Islet of Langerhans (tissue), 1 donor: ENCODE measurements around the gene ZNF593.

ENCODE experiments used
- FAIRE-seq: peaks from one replicate; lab custom pipeline; 2011; peaks lifted over from hg19 to GRCh38; lab: Jason Lieb, UNC

ZNF593 gene

DNA sequence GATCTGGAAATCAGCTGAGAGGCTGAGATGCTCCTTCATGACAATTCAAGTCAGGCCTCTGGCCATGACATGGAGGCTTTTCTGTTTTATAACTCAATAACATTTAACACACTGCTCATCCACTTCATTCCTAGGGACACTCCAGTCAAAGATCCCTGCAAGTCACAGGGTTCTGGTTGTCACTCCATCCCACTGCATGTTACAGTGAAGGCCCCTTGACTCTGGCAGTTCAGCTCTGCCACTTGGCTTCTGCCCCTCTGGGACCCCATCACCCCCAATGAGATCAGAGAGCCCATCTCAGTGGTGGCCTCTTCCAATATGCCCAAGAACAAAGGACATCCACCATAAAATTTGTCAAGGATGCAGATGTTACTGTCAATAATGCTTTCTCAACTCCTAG is 20.8 kb upstream of the ZNF593 start:
- no peak for FAIRE-seq

DNA sequence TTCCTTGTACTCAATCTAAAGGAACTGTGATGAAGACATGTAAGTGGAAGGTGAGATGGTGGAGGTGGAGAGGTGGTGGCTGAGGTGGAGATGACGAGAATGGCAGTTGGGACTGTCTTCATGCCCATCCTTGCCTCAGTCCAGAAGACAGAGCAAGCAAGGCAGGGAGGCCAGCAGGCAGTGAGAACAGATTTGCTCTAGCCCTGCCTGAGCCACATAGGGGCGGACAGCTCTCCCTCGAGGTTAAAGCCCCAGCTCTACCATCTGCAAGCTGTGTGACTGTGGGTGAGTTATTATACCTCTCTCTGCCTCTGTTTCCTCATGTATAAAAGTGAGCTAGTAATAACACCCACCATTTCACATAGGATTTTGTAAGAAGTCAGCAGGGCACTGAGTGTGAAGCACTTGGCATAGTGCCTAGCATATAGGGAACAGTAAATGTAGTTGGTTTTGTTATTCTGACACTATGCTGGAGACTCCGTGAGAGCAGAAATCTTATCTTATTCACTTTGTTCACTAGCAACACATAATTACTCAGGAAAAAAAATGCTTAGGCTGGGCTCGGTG is 15.7 kb upstream of the ZNF593 start:
- FAIRE-seq = no peak

DNA sequence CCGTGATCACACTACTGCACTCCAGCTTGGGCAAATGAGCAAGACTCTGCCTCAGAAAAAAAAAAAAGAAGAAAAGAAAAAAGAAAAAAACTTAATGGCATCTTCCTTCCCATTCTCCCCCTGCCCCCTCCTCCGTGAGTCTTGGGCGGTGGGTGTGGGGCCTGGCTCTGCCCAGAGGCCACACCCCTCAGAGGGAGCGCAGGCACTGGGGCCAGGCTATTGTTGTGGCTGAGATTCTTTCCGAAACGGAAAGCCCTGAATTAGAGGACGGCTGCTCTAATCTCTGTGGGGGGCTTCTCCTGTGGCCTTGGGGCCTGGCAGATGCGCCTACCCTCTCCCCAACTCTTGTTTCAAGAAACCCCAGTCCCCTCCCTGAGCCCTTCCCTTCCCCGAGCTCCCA is 15.0 kb upstream of the ZNF593 start:
- no peak for FAIRE-seq

DNA sequence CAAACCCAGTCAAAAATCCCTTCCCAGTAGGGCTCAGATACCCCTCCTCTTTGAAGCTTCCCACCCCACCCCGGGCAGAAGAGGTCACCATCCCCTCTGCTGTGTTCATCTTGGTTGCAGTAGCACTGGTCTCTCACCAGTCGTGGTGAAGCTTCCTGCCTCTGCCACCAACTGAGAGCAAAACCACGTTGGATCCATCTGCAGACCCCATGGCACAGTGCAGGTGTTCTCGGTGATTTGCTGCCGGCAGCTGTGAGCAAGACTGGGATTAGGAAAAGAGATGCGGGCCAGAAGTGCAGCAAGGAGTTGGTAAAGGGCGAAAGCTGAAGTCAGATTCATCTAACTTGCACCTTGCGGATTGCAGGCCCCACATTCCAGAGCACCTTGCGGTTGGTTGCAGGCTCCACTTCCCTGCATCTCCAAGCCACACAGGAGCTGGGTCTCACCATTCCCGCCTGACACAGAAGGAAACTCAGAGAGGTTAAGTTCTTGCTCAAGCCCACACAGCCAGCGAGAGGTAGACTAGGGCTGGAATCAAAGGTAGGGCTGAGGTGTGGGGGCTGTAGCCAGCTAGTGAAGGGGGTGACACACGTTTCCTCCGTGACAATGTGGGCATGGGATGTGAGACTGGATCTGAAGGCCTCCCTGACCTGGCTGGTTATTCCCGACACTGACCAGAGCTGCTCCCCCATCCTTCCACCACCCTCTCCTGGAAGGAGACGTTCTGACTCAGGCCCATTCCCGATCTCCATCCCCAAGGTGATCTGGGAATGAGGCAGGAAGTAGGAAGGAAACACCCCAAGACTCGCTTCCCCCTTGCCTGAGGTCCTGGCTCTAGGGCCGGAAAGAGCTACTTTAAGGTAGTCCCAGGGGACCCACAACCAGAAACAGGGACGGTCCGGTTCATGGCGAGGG is 14.1 kb upstream of the ZNF593 start:
- FAIRE-seq = no peak

DNA sequence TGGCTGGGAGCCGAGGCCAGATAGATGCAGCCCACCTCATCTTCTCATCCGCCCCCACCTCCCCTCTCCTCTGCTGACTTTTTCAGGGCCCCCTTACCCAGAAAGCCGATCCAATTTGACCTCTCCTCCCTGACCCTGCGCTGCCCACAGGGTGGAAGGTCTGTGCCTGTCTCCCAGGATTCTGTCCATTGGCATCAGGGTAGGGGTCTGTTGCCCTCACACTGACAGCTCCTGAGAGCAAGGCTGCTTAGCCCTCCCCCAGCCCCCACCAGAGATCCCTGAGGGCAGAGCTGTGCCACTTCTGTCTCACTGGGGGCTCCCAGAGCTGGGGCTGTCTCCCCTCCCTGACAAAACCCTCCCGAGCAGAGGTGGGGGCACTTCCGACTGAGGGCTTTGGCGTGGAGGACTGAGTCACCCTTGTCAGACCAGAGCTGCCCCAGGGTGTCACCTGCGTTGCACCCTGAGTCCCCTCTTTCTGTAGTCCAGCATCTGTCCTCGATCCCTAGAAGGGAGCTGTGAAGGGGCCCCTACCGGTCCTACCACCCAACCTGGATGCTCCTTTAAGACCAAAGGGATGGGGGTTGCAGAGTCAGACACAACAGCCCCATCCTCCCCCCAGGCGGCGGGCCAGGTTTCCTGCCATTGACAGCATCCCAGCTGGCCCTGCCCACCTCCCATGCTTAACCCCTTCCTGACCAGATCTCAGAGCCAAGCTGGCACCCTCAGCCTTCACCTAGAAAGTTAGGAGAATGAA is 13.2 kb upstream of the ZNF593 start:
- FAIRE-seq = no peak

DNA sequence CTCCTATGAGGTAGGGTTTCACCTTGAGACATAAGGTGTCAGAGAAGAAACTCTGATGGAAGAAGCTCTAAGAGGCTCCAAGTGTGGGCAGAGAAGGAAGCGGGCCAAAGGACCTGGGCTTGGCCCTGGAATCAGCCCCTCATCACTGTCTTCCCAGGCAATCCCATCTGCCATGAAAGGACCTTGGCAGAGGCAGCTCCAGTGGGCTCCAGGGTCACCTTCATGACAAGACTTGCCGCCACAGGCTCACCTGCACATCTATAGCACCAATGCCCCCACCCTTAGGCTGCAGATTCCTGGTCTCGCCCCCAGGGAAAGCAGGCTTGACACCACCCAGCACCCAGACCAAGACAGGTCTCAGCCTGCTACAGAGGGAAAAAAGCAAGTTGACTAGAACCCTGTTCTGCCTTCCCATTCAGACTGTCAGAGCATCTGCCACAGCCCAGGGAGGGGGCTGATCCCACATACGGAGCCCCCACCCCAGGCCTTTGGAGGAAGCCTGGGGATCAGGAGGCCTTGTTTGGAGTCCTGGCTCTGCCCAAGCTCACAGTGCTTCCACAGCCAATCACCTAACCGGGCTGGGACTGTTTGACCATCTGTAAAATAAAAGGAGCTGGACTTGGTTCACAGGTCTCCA is 11.3 kb upstream of the ZNF593 start:
- no peak for FAIRE-seq

DNA sequence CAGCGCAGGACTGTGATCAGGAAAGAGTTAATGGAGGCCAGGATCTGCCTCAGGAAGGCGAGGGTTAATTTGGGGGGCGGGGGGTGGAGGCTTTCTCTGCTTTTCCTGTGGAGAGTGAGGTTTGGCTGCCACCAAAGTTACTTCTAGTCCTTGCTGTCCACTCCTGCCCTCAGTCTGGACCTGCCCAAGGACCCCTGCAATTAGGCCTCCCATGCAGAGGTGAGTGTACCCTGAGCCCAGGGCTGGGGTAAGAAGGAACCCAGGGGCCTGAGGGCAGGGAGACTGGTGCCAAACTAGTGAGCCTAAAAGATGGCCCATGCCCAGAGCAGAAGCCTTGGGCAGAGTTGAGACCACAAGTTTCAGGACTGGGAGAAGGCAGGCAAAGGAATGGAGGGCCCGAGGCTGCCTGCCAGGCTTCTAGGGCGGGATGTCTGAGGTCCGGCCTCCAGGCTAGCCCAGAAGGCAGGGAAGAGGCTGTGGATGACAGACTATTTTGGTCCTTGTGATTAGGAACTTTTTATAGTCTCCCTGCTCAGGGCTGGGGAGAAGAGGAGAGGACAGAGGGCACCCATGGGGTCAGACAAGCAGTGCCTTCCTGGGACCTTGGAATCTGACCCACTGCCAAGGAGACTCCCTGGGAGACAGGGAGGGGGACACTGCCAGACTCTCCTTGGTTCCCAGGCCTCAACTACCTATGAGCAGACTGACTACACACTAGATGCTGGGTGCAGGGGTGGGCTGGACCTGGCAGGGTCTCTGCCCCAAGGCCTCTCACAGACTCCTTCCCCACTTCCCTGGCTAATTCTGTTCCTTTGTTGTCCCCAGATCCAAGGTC is 10.6 kb upstream of the ZNF593 start, which contains the start of gene FAM110D:
FAM110D (plus strand) TSS at position 172 of the 835 bp plus-strand sequence. CDS start 2,213 bp downstream, outside the sequence.
- no peak for FAIRE-seq

DNA sequence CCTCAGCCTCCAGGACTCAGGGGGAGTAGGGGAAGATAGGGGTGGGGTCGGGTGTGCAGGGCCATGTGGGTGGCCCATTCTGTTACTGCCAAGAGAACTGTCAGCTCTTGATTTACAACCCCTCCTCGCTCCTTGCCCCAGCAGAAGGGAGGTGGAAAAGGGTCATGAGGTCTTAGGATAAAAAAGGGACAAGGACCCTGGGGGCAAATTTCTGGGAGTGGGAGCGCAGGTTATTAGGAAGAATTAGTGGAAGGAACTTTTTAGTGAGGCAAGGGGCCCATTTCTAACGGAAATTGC is 10.0 kb upstream of the ZNF593 start:
- no peak for FAIRE-seq

DNA sequence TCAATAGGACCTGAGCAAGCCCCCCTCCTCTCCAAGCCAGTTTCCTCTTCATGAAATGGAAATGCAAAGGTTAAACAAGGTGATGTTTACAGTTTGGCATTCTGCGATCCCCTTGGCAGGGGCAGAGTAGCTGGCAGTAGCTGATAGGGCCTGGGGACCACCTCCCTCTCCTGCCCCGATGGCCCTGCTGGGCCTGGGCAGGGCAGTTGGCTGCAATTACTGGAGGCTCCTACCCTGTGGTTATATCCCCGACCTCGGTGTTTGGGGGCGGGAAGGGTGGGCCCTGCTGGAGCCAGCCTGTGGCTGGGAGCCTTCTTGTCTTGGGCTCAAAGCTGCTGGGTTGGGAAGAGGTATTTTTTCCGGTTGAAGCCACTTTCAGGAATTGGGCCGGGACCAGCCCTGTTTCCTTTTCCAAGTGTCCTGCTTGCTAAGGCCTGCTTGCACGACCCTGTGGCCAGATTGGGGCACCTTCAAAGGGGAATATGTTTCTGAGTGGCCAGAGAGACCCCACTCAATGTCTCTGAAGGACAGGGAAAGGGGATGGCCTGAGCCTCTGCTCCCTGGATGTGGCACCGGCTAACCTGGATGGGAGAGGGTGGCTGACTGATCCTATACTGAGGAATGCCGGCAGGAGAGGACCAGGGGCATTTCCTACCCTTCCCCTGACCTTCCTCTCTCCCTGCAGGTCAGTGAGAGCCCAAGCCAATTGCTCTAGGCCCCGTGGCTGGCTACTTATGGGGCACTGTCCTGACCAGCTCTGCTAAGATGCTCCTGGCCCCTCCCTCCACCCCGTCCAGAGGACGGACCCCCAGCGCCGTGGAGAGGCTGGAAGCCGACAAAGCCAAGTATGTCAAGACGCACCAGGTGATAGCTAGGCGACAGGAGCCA is 8.9 kb upstream of the ZNF593 start:
- no peak for FAIRE-seq

DNA sequence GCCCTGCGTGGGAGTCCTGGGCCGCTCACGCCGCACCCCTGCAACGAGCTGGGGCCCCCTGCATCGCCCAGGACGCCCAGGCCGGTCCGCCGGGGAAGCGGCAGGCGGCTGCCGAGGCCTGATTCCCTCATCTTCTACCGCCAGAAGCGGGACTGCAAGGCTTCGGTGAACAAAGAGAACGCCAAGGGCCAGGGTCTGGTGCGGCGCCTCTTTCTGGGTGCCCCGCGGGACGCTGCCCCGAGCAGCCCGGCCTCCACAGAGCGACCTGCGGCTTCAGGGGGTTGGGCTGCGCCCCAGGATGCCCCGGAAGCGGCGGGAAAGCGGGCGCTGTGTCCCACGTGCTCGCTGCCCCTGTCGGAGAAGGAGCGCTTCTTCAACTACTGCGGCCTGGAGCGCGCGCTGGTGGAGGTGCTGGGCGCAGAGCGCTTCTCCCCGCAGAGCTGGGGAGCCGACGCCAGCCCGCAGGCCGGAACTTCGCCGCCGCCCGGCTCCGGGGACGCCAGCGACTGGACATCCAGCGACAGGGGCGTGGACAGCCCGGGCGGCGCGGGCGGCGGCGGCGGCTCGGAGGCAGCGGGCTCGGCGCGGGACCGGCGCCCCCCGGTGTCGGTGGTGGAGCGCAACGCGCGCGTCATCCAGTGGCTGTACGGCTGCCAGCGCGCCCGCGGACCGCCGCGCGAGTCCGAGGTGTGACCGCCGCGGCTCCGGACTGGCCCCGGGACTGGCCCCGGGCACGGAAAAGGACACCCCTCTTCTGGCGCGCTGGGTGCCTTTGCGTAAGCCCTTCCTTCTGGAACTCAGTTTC is 8.1 kb upstream of the ZNF593 start:
- no peak for FAIRE-seq

DNA sequence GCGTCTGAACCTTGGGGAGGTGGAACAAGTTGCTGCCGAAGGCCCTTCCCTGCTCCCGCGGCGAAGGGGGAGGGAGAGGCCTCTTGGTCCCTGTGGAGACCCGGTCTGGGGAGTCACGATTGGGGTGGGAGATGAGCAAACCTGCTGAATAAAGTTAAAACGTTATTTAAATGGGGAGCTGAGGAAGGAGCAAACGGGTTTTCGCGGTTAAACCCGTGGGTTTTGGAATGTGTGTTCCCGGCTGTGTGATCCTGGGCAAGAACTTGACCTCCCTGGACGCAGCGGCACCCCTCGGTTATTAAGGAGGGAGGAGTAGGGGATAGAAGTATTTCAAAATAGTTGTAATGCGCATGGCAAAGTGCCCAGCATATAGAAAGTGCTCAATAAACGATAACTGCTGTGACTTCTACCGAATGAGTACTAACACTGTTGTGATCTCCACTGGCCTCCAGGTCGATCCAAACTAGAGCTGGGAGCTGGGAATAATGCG is 7.4 kb upstream of the ZNF593 start:
- no peak for FAIRE-seq

DNA sequence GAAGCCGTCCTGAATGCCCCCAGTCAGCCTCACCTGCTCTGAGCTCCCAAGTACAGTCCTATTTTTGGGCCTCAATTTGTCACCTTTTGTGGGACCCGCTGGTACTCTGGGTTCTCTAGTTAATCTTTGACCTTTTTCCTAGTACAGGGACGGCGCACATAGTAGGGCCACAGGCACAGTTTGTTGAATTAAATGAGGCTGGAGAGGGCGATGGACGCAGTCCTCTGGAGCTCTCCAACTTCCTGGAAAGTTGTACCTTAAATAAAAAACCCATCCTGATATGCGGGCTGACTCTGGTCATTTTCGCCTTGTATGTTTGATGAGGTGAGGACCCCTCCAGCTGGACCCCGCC is 6.0 kb upstream of the ZNF593 start:
- FAIRE-seq = no peak

DNA sequence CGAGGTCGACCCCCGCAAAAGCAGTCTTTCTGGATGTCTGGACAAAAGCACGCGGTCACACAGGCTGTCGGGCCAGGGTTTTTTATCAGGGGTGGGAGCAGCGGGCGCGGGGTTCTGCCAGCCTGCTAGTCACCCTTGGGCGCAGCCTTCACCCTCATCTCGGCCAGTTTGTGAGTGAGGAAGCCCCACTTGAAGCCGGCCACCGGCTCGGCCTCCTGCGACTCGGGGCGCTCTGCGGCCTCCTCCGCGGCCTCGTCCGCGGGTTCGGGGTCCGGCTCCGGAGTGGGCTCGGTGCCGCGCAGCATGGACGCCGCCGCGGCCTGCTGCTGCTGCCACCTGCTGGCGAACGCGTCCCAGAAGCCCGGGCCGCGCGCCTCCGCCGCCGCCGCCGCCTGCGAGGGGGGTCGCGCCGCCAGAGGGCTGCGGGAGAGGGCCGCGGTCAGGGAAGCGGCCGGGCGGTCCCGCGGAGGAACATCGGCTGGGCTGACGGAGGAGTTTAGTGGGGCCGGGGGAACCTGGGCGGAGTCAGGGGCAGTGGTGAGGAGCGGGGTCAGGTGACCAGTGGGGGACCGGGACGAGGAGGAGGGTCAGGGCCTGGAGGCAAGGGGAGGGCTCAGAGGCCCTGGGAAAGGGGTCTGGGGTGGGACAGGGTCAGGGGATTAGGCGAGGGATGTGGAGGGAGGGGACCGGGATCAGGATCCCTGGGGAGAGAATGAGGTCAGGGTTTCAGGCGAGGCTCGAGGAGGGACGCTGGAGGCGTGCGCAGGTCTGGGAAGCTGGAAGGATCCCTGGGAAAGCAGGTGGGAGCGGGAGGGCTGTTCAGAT is 5.5 kb upstream of the ZNF593 start:
- no peak for FAIRE-seq

DNA sequence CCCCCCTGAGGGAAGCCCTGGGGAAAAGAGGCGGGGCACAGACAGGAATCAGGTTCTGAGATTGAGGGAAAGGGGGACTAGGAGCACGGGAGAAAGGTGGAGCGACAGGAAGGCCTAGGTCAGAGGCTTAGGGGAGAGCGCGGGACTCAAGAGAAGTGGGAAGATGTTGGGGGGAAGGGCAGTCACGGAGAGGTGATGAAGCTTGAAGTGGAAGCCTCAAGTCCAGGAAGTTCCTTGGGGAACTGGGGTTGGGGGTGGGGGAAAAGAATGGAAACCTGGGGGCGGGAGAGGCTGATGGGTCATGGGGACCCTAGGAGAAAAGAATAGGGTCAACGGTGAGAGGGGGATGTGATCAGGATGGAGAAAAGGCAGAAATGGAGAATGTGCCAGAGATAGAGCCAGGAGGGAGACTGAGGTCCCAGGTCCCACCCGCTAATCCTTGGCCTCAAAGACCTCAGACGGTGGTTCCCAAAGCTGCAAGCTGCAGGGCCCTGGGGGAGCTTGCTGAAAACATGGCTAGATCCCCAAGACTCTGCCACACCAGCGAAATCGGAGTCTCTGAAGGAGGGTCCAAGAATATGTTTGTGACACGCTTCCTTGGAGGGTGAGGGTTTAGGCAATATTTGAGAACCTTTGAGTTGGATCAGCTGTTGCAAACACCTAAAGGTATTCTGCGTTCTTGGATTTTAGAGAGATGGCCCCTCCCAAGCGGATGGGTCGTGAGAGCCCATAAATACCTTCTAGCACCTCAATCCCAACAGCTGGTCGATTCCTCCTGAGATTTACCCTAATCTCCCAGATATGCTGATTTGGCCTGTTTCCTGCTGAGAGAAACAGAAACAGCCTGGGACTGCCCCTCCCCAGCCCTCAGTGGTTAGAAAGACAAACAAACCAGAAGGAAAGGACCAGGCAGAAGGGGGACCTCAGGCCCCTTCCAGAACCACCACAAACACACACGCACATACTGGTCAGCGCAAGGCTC is 4.6 kb upstream of the ZNF593 start:
- FAIRE-seq = no peak

DNA sequence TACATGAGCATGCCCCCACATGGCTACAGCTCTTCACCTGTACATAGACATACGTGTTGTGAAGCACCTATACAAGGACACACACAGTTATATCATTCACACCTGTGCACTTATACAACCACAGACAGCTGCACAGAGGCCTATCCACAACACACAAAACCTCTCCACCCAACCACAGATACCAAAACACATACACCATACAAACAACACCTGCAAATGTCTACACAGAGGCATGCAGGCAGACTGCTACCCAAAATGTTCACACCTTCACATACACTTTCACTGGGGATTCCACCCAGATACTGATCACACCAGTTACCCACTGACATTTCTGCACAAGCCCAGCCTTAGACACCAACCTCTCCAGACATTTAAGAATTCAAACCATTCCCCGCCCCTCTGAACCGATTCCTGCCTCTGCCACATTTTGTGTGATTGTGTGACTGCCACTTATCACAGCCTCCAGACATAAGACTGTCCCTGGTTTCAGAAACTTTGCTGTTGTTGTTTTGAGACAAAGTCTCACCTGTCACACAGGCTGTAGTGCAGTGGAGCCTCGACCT is 2.9 kb upstream of the ZNF593 start:
- no peak for FAIRE-seq

DNA sequence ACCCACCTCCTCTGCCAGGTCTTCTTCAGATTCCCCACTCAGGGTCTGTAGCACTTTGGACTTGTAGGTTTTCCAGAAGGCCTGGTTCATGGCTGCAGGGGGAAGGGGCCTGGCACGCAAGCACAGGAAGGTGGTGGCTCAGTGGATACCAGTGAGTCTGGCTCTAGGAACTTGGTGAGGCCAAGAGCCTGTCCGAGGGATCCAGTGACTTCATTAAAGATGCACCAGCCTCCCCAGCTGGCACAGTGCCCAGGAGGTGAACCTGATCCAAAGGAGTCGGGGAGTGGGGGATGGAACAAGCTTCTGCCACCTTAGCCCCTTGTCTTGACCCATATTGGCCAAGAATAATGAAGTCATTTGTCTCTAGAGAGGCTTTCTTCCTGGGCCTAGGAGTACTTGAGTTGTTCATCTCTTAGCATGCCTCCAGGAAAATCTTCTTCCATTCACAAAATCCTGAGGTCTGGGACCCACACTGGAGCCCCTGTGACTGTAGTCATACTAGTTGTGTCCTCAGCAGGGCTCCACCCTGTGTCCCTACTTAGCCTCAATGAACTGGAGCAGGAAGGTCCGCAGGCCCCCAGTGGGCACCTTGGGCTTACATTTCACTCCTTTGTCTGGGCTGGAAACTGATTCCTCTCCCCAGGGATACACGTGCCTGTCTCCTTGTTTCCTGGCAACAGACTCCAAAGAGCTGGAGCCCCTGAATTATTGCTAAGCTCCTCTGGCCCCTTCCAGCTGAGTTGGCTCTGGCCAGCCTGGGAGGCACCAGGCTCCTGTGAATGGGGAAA is 1.1 kb upstream of the ZNF593 start, which contains the start of gene C1orf232:
C1orf232 (minus strand) TSS at position 554 of the 788 bp plus-strand sequence; CDS start at position 90, 464 bp downstream.
- no peak for FAIRE-seq

DNA sequence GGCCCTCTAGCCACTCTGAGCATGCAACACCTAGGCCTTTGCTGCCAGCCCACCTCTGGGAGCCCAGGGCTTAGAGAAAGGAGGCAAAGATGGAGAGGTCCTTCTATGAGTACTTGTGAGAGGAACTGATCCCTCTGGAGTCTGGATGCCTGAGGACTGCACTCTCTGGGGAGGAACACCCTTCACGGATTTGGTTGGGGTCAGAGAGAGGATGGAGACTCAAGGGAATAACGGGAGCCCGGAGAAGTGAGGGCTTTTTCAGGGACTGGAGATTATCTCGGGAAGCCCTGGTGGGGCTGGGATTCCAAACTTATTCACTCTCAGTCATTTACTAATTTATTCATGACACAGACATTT is 532 bp upstream of the ZNF593 start:
- FAIRE-seq = no peak
